Measurements from ENCODE around the gene ACBD7.

ACBD7 gene

GRCh38 chr10:15123749-15124184, 35.2 kb upstream of the ACBD7 start:
- TF ChIP-seq ZBTB7A (IDR thresholded peaks at IDR 0.05; ENCODE audit: low read depth) (no peak), TEAD4 (IDR thresholded peaks at IDR 0.05) (no peak), RAD21 (IDR thresholded peaks at IDR 0.05; ENCODE audit: low read depth) (no peak), FOXM1 (IDR thresholded peaks at IDR 0.05; ENCODE audit: borderline replicate concordance, low read depth) (no peak), EP300 (IDR thresholded peaks at IDR 0.05; ENCODE audit: borderline replicate concordance) (no peak), CREB1 (IDR thresholded peaks at IDR 0.05; ENCODE audit: low read depth) (no peak), CEBPB (IDR thresholded peaks at IDR 0.05) (no peak), YY1 (IDR thresholded peaks at IDR 0.05; ENCODE audit: low read depth) (no peak), USF1 (IDR thresholded peaks at IDR 0.05) (no peak), TAF1 (IDR thresholded peaks at IDR 0.05; ENCODE audit: low read depth) (no peak), NFIC (IDR thresholded peaks at IDR 0.05) (no peak), EGR1 (IDR thresholded peaks at IDR 0.05) (no peak), TCF12 (IDR thresholded peaks at IDR 0.05; ENCODE audit: low read depth) (no peak), REST (IDR thresholded peaks at IDR 0.05; ENCODE audit: low read depth) (no peak)
- TF ChIP-seq, protein P1, sequence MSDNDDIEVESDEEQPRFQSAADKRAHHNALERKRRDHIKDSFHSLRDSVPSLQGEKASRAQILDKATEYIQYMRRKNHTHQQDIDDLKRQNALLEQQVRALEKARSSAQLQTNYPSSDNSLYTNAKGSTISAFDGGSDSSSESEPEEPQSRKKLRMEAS (IDR thresholded peaks at IDR 0.05): no peak

- no peak for TF ChIP-seq REST (IDR thresholded peaks at IDR 0.05; ENCODE audit: low read depth)
Measured at GRCh38 chr10:15122477-15123030, 34.0 kb upstream of the ACBD7 start.

DNA sequence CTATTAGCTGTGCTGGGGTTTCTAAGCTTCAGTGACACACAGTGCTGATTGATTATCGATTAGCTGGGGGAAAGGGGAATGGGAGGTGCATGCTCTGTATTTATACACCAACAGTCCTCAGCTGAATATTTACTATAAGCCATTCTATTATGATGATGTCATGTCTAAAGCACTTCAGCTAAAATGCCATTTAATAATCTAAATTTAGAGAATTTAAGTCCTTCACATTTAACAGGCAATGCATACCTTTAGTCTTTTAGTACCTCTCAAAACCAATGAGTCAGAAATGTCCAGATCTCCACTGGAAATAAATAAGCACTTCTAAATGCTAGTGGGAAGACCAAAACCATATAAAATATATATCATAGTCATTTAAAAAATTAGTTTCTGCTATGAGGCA, 33.1 kb upstream of the ACBD7 start:
- TF ChIP-seq FOXM1 (IDR thresholded peaks at IDR 0.05; ENCODE audit: borderline replicate concordance, low read depth): no peak
- no peak for TF ChIP-seq ZBTB7A (IDR thresholded peaks at IDR 0.05; ENCODE audit: low read depth)
- no peak for TF ChIP-seq RAD21 (IDR thresholded peaks at IDR 0.05; ENCODE audit: low read depth)
- no peak for TF ChIP-seq YY1 (IDR thresholded peaks at IDR 0.05; ENCODE audit: low read depth)
- TF ChIP-seq TAF1 (IDR thresholded peaks at IDR 0.05; ENCODE audit: low read depth): no peak
- TF ChIP-seq EGR1 (IDR thresholded peaks at IDR 0.05): no peak
- no peak for TF ChIP-seq TCF12 (IDR thresholded peaks at IDR 0.05; ENCODE audit: low read depth)
- TF ChIP-seq NFIC (IDR thresholded peaks at IDR 0.05): no peak
- no peak for TF ChIP-seq EP300 (IDR thresholded peaks at IDR 0.05; ENCODE audit: borderline replicate concordance)
- TF ChIP-seq USF1 (IDR thresholded peaks at IDR 0.05): no peak
- TF ChIP-seq, protein P1 (IDR thresholded peaks at IDR 0.05): no peak
- TF ChIP-seq REST (IDR thresholded peaks at IDR 0.05; ENCODE audit: low read depth): no peak
- TF ChIP-seq TEAD4 (IDR thresholded peaks at IDR 0.05): no peak
- TF ChIP-seq CREB1 (IDR thresholded peaks at IDR 0.05; ENCODE audit: low read depth): no peak
- no peak for TF ChIP-seq CEBPB (IDR thresholded peaks at IDR 0.05)

GRCh38 chr10:15120523-15120922, 31.9 kb upstream of the ACBD7 start:
- TF ChIP-seq FOXM1 (IDR thresholded peaks at IDR 0.05; ENCODE audit: borderline replicate concordance, low read depth) (no peak), CEBPB (IDR thresholded peaks at IDR 0.05) (no peak), EP300 (IDR thresholded peaks at IDR 0.05; ENCODE audit: borderline replicate concordance) (no peak), NFIC (IDR thresholded peaks at IDR 0.05) (no peak), REST (IDR thresholded peaks at IDR 0.05; ENCODE audit: low read depth) (no peak), USF1 (IDR thresholded peaks at IDR 0.05) (no peak), TEAD4 (IDR thresholded peaks at IDR 0.05) (no peak), YY1 (IDR thresholded peaks at IDR 0.05; ENCODE audit: low read depth) (no peak), RAD21 (IDR thresholded peaks at IDR 0.05; ENCODE audit: low read depth) (no peak), TAF1 (IDR thresholded peaks at IDR 0.05; ENCODE audit: low read depth) (no peak), TCF12 (IDR thresholded peaks at IDR 0.05; ENCODE audit: low read depth) (no peak), CREB1 (IDR thresholded peaks at IDR 0.05; ENCODE audit: low read depth) (no peak), ZBTB7A (IDR thresholded peaks at IDR 0.05; ENCODE audit: low read depth) (no peak), EGR1 (IDR thresholded peaks at IDR 0.05) (no peak)
- TF ChIP-seq, protein P1 (IDR thresholded peaks at IDR 0.05): no peak
